Immature natural killer cell (primary cell): ENCODE measurements around the gene CACNA1D. TPM values are rescaled to one million over a fixed set of nuclear protein-coding genes. Genes with fewer than 3 reads are reported as not detected.

ENCODE experiments used
- DNase-seq, 3 donors: peaks; one replicate each; pipeline ENCODE4 v3.0.0; 2022; ENCODE audit warnings: mixed read lengths in 1 of 3
- H3K27ac Mint-ChIP-seq, 6 donors: one replicate each; pipeline ENCODE4 v1.8.0; 2020; ENCODE audit warnings: mixed read lengths in 6 of 6, mild to moderate bottlenecking in 5 of 6, inconsistent platforms in 4 of 6, moderate library complexity in 3 of 6
- H3K27me3 Mint-ChIP-seq, 3 donors: one replicate each; pipeline ENCODE4 v1.8.0; 2020 to 2021; ENCODE audit warnings: low read depth in 3 of 3, mild to moderate bottlenecking in 3 of 3, mixed read lengths in 3 of 3, moderate library complexity in 3 of 3, inconsistent platforms in 1 of 3
- H3K36me3 Mint-ChIP-seq, 3 donors: one replicate each; pipeline ENCODE4 v1.8.0; 2020; ENCODE audit warnings: mixed read lengths in 3 of 3, inconsistent platforms in 2 of 3, mild to moderate bottlenecking in 2 of 3
- H3K4me1 Mint-ChIP-seq, 2 donors: one replicate each; pipeline ENCODE4 v1.8.0; 2020; ENCODE audit warnings: inconsistent platforms in 2 of 2, mild to moderate bottlenecking in 2 of 2, mixed read lengths in 2 of 2, moderate library complexity in 1 of 2
- H3K4me3 Mint-ChIP-seq, 5 donors: one replicate each; pipeline ENCODE4 v1.8.0; 2020; ENCODE audit warnings: mild to moderate bottlenecking in 5 of 5, mixed read lengths in 5 of 5, inconsistent platforms in 3 of 5, moderate library complexity in 3 of 5
- H3K9me3 Mint-ChIP-seq, 6 donors: one replicate each; pipeline ENCODE4 v1.8.0; 2020; ENCODE audit warnings: mild to moderate bottlenecking in 6 of 6, mixed read lengths in 6 of 6, inconsistent platforms in 4 of 6, moderate library complexity in 3 of 6
- polyA plus RNA-seq, 3 donors: library from polyadenylated mRNA; unstranded; fragments of 300-500 nt; fragmentation: Illumina TruSeq; gene quantifications; one replicate each; pipeline ENCODE4 v1.2.3, GENCODE V29; 2021

CACNA1D gene
- polyA plus RNA-seq, 3 donors from 2014 or later: not detected

- H3K36me3 Mint-ChIP-seq: no peaks in the 10 kb centered on the region
- H3K27ac Mint-ChIP-seq: no peak overlapping the region
- no peak for DNase-seq
- H3K4me3 Mint-ChIP-seq: no peak overlapping the region
- H3K9me3 Mint-ChIP-seq: no peaks in the 10 kb centered on the region
- peaks cover 11 to 15% (median 13%) of the 10 kb centered on the region in 3 donors for H3K27me3 Mint-ChIP-seq
- H3K4me1 Mint-ChIP-seq: peaks cover 3 to 6% of the 10 kb centered on the region in 2 donors
These were observed 5.9 kb downstream of the CACNA1D start for GRCh38 chr3:53500165-53500777.

GRCh38 chr3:53501178-53501577 lies 6.8 kb downstream of the CACNA1D start:
- H3K4me1 Mint-ChIP-seq: peaks cover under 1 to 2% of the 10 kb centered on the region in 2 donors

GRCh38 chr3:53502737-53503136 lies 8.3 kb downstream of the CACNA1D start:
- Mint-ChIP-seq H3K27ac (no peak overlapping the region), H3K27me3 (peaks cover 0 to 12% (median 4%) of the 10 kb centered on the region in 3 donors), H3K36me3 (no peaks in the 10 kb centered on the region), H3K9me3 (no peaks in the 10 kb centered on the region), H3K4me3 (no peak overlapping the region), H3K4me1 (no peaks in the 10 kb centered on the region)
- no peak for DNase-seq

More at GRCh38 chr3:53501178-53501577, 6.8 kb downstream of the CACNA1D start:
- Mint-ChIP-seq H3K9me3 (no peaks in the 10 kb centered on the region), H3K36me3 (no peaks in the 10 kb centered on the region), H3K27ac (no peak overlapping the region), H3K27me3 (peaks cover 6 to 15% (median 12%) of the 10 kb centered on the region in 3 donors), H3K4me3 (no peak overlapping the region)
- no peak for DNase-seq

GRCh38 chr3:53503195-53503594 lies 8.8 kb downstream of the CACNA1D start:
- Mint-ChIP-seq H3K36me3 (no peaks in the 10 kb centered on the region), H3K27ac (no peak overlapping the region), H3K9me3 (no peaks in the 10 kb centered on the region), H3K4me1 (no peaks in the 10 kb centered on the region), H3K27me3 (peaks cover 0 to 12% (median 4%) of the 10 kb centered on the region in 3 donors), H3K4me3 (no peak overlapping the region)
- DNase-seq: no peak

DNA sequence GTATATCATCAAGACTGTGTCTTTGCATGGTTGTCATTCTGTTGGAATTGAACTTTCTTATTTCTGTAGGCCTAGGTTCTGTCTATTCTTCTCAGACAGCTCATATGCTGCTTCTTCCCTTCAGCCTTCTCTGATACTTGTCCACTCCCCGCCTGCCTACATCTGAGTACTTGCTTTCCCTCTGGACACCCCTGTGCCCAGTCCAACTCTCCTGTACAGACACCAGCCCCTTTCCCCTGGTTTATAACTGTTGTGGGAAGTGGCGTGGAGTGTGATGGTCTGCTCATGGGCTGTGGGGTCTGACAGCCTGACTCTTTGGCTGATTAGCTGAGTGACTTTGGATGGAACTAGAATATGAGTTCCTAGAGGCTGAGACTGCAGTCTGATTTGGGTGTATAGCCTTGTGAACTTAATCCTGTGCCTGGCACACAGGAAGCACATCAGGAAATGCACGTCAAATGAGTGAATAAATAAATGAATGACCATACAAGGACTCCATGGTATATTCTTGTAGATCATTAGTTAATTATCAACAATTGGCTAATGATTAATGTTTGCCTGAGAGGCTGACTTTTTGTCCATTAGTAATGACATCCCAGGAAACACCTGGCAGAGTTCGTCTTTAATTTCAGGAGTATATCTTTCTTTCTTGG lies 11.8 kb downstream of the CACNA1D start:
- H3K4me3 Mint-ChIP-seq: no peak overlapping the region
- DNase-seq: no peak
- H3K27ac Mint-ChIP-seq: no peak overlapping the region
- no peaks in the 10 kb centered on the region for H3K9me3 Mint-ChIP-seq
- H3K36me3 Mint-ChIP-seq: no peaks in the 10 kb centered on the region
- peaks cover 0 to 16% (median 9%) of the 10 kb centered on the region in 3 donors for H3K27me3 Mint-ChIP-seq
- H3K4me1 Mint-ChIP-seq: no peaks in the 10 kb centered on the region

GRCh38 chr3:53506763-53507145 lies 12.3 kb downstream of the CACNA1D start:
- Mint-ChIP-seq H3K36me3 (no peaks in the 10 kb centered on the region), H3K4me1 (no peaks in the 10 kb centered on the region), H3K4me3 (no peak overlapping the region), H3K9me3 (no peaks in the 10 kb centered on the region), H3K27me3 (peaks cover 0 to 16% (median 9%) of the 10 kb centered on the region in 3 donors), H3K27ac (no peak overlapping the region)
- no peak for DNase-seq

GRCh38 chr3:53509494-53509893 lies 15.1 kb downstream of the CACNA1D start:
- no peaks in the 10 kb centered on the region for H3K36me3 Mint-ChIP-seq
- no peaks in the 10 kb centered on the region for H3K4me1 Mint-ChIP-seq
- no peak overlapping the region for H3K27ac Mint-ChIP-seq
- peaks cover 0 to 16% (median 7%) of the 10 kb centered on the region in 3 donors for H3K27me3 Mint-ChIP-seq
- no peak for DNase-seq
- H3K4me3 Mint-ChIP-seq: no peak overlapping the region
- no peaks in the 10 kb centered on the region for H3K9me3 Mint-ChIP-seq

DNA sequence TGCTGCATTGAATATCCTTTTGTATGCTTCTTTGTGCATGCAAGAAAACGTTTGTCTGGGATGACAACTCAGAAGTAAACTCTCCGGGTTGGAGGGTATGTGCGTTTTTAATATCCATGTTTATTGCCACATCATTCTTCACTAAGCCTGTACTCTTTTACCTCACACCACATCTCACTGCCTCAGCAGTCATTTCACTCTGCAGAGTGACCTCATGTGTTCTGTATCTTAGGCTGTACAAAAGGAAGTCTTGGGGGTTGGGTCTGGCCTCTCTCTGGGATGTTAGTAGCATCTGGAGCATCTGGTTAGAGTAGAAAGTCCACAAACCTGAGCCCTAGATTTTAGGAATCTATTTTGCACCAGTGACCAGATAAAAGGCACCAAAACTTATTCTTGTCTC lies 16.1 kb downstream of the CACNA1D start:
- H3K4me1 Mint-ChIP-seq: no peaks in the 10 kb centered on the region
- no peaks in the 10 kb centered on the region for H3K36me3 Mint-ChIP-seq

DNA sequence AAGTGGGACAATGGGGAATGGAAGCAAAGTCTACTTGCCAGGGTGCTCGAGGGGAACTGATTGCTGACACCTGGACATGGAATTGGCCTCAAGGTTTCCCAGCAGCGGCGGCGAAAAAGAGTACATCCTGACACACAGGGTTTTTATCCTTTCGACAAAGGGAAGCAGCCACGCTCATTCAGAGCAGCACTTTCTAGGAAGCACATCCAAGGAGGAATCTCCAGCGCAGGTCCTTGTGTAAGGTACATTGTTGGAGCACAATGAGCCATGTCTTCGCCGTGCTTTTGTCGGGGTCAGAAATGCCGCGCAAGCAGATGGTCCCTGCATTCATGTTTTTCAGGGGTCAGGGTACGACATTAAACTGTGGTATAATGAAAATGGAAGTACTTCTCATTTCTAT lies 16.8 kb downstream of the CACNA1D start:
- no peaks in the 10 kb centered on the region for H3K4me1 Mint-ChIP-seq
- no peaks in the 10 kb centered on the region for H3K36me3 Mint-ChIP-seq
- H3K9me3 Mint-ChIP-seq: no peaks in the 10 kb centered on the region
- H3K4me3 Mint-ChIP-seq: no peak overlapping the region
- no peak overlapping the region for H3K27ac Mint-ChIP-seq
- no peak for DNase-seq
- H3K27me3 Mint-ChIP-seq: peaks cover 0 to 13% (median 9%) of the 10 kb centered on the region in 3 donors

More for the DNA sequence above, 16.1 kb downstream of the CACNA1D start:
- Mint-ChIP-seq H3K9me3 (no peaks in the 10 kb centered on the region), H3K27me3 (peaks cover 0 to 14% (median 7%) of the 10 kb centered on the region in 3 donors), H3K27ac (no peak overlapping the region), H3K4me3 (no peak overlapping the region)
- no peak for DNase-seq

- no peaks in the 10 kb centered on the region for H3K4me1 Mint-ChIP-seq
- no peaks in the 10 kb centered on the region for H3K9me3 Mint-ChIP-seq
- H3K27ac Mint-ChIP-seq: no peak overlapping the region
- no peaks in the 10 kb centered on the region for H3K36me3 Mint-ChIP-seq
- peaks cover 0 to 7% (median 7%) of the 10 kb centered on the region in 3 donors for H3K27me3 Mint-ChIP-seq
- H3K4me3 Mint-ChIP-seq: no peak overlapping the region
- no peak for DNase-seq
These were observed 19.3 kb downstream of the CACNA1D start for GRCh38 chr3:53513556-53514190.

- H3K9me3 Mint-ChIP-seq: no peaks in the 10 kb centered on the region
- no peak overlapping the region for H3K27ac Mint-ChIP-seq
These were observed 21.9 kb downstream of the CACNA1D start for GRCh38 chr3:53516339-53516738.

DNA sequence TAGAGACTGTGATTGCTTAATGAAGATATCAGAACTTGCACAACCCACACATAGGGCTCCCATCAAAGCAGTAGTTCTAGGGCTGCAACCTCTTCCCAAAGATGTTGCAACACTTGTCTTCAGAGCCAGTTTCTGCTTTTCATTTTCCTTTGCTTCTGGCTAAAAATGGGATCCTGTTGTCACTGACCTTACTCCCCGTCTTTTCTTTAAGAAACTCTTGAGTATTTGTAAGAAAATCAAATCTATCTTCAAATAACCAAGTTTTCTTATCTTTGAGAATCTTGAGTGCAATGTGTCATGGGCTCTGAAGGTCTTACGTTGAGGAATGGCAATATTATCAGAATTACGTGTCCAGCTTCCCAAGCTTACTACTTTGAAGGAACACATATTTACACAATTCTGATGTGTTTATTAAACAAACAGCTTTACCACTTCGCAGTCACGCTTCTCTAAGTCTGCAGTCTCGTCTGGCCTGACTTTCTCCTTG lies 24.1 kb downstream of the CACNA1D start:
- H3K27me3 Mint-ChIP-seq: peaks cover 0 to 3% (median 2%) of the 10 kb centered on the region in 3 donors
- H3K9me3 Mint-ChIP-seq: no peaks in the 10 kb centered on the region
- no peaks in the 10 kb centered on the region for H3K36me3 Mint-ChIP-seq
- H3K27ac Mint-ChIP-seq: no peak overlapping the region
- no peak for DNase-seq
- no peak overlapping the region for H3K4me3 Mint-ChIP-seq
- H3K4me1 Mint-ChIP-seq: no peaks in the 10 kb centered on the region

More at GRCh38 chr3:53516339-53516738, 21.9 kb downstream of the CACNA1D start:
- Mint-ChIP-seq H3K36me3 (no peaks in the 10 kb centered on the region), H3K4me1 (no peaks in the 10 kb centered on the region), H3K27me3 (peaks cover 0 to 3% (median 0%) of the 10 kb centered on the region in 3 donors), H3K4me3 (no peak overlapping the region)
- DNase-seq: no peak

- DNase-seq: no peak
- Mint-ChIP-seq H3K27me3 (peaks cover 0 to 3% (median 2%) of the 10 kb centered on the region in 3 donors), H3K27ac (no peak overlapping the region), H3K4me1 (no peaks in the 10 kb centered on the region), H3K4me3 (no peak overlapping the region), H3K36me3 (no peaks in the 10 kb centered on the region), H3K9me3 (no peaks in the 10 kb centered on the region)
These were observed 24.8 kb downstream of the CACNA1D start for GRCh38 chr3:53519065-53519709.

- no peak overlapping the region for H3K4me3 Mint-ChIP-seq
- no peaks in the 10 kb centered on the region for H3K9me3 Mint-ChIP-seq
- H3K27me3 Mint-ChIP-seq: peaks cover 0 to 2% (median 0%) of the 10 kb centered on the region in 3 donors
- no peak overlapping the region for H3K27ac Mint-ChIP-seq
- H3K4me1 Mint-ChIP-seq: no peaks in the 10 kb centered on the region
- DNase-seq: no peak
- no peaks in the 10 kb centered on the region for H3K36me3 Mint-ChIP-seq
These were observed 28.9 kb downstream of the CACNA1D start for GRCh38 chr3:53523346-53523745.
